ENCODE results near the gene SLC35B1.

GRCh38 chr17:49691086-49691676 is 16.6 kb downstream of the SLC35B1 start:
- TF ChIP-seq CTCF (IDR thresholded peaks at IDR 0.05; ENCODE audit: low read depth, low read length) = no peak
- TF ChIP-seq EZH2phosphoT487 (IDR thresholded peaks at IDR 0.05; ENCODE audit: low read depth) = no peak
